GM23338 (cell line): Measurements from ENCODE around the gene TNFRSF4. TPM values are rescaled to one million over a fixed set of nuclear protein-coding genes. Genes with fewer than 3 reads are reported as not detected.

Experiments used
- ATAC-seq: fragments of 200-7000 bp; cut with Tn5 transposase; 3 replicates; pipeline ENCODE4 v1.9.1; 2020
- DNase-seq: peaks from one replicate; pipeline ENCODE4 v3.0.0-alpha.2; 2015; ENCODE audit warnings: low spot score
- H2AFZ ChIP-seq: fragments of 200-600 bp; sonication (generic); 2 replicates; pipeline ENCODE4 v1.8.0; 2016; ENCODE audit warnings: antibody characterized with exemption, mild to moderate bottlenecking, moderate library complexity
- H3F3A ChIP-seq: fragments of 200-600 bp; sonication (generic); replicated peaks from 2 replicates; pipeline ENCODE4 v1.8.0; 2017; ENCODE audit warnings: antibody characterized with exemption, mixed run types, low read depth
- H3K27ac ChIP-seq: fragments of 200-600 bp; sonication (generic); 2 replicates; pipeline ENCODE4 v1.6.1; 2016; ENCODE audit warnings: low read depth
- H3K27me3 ChIP-seq: fragments of 200-600 bp; sonication (generic); 2 replicates; pipeline ENCODE4 v1.8.0; 2016; ENCODE audit warnings: mild to moderate bottlenecking, mixed run types, moderate library complexity; ENCODE audit not compliant: insufficient read depth
- H3K36me3 ChIP-seq: fragments of 200-600 bp; sonication (generic); 2 replicates; pipeline ENCODE4 v1.8.0; 2016; ENCODE audit warnings: mild to moderate bottlenecking; ENCODE audit not compliant: insufficient read depth
- H3K4me1 ChIP-seq: fragments of 200-600 bp; sonication (generic); 2 replicates; pipeline ENCODE4 v1.8.0; 2016; ENCODE audit warnings: mild to moderate bottlenecking, moderate library complexity; ENCODE audit not compliant: insufficient read depth
- H3K4me2 ChIP-seq: fragments of 200-600 bp; sonication (generic); 2 replicates; pipeline ENCODE4 v1.7.1; 2017; ENCODE audit warnings: mixed run types
- H3K4me3 ChIP-seq: fragments of 200-600 bp; sonication (generic); 2 replicates; pipeline ENCODE4 v1.6.1; 2016; ENCODE audit warnings: mixed run types
- H3K79me2 ChIP-seq: fragments of 200-600 bp; sonication (generic); replicated peaks from 2 replicates; pipeline ENCODE4 v1.8.0; 2017; ENCODE audit warnings: mild to moderate bottlenecking; ENCODE audit not compliant: insufficient read depth
- H3K9me2 ChIP-seq: fragments of 200-600 bp; sonication (generic); 2 replicates; pipeline ENCODE4 v1.8.0; 2017; ENCODE audit not compliant: insufficient read depth
- H4K20me1 ChIP-seq: fragments of 200-600 bp; sonication (generic); replicated peaks from 2 replicates; pipeline ENCODE4 v1.8.0; 2017; ENCODE audit warnings: mild to moderate bottlenecking; ENCODE audit not compliant: insufficient read depth
- H3K27ac Mint-ChIP-seq: 2 replicates; pipeline ENCODE4 v1.8.0; 2020; ENCODE audit warnings: inconsistent platforms, mild to moderate bottlenecking, moderate library complexity, mixed read lengths
- H3K27me3 Mint-ChIP-seq: 3 replicates; pipeline ENCODE4 v1.8.0; 2022; ENCODE audit warnings: low read depth, mild to moderate bottlenecking, moderate library complexity, mixed read lengths, inconsistent platforms; ENCODE audit not compliant: insufficient read depth, poor library complexity
- H3K36me3 Mint-ChIP-seq: 3 replicates; pipeline ENCODE4 v1.8.0; 2021; ENCODE audit warnings: low read depth, mild to moderate bottlenecking, inconsistent platforms, moderate library complexity, mixed read lengths
- H3K4me1 Mint-ChIP-seq: 3 replicates; pipeline ENCODE4 v1.8.0; 2020; ENCODE audit warnings: mild to moderate bottlenecking, inconsistent platforms, mixed read lengths
- H3K4me3 Mint-ChIP-seq: 3 replicates; pipeline ENCODE4 v1.8.0; 2021; ENCODE audit warnings: moderate library complexity, mild to moderate bottlenecking, inconsistent platforms, mixed read lengths
- H3K9me3 Mint-ChIP-seq: 3 replicates; pipeline ENCODE4 v1.8.0; 2020; ENCODE audit warnings: moderate library complexity, mild to moderate bottlenecking, inconsistent platforms, mixed read lengths
- CREB1 ChIP-seq: fragments of 250-450 bp; sonication (Bioruptor Pico); IDR thresholded peaks from 2 replicates; pipeline ENCODE4 v1.5.0; 2020; ENCODE audit warnings: low read depth, mild to moderate bottlenecking, moderate library complexity
- CTCF ChIP-seq, 2 experiments: fragments of 200-600 bp in 1 of 2; sonication (generic) in 1 of 2; conservative IDR thresholded peaks; 2 replicates each; pipeline versions ENCODE4 v1.5.1 to v1.6.1; 2016 to 2017; ENCODE audit warnings: antibody characterized with exemption in 2 of 2, low read depth in 2 of 2, mild to moderate bottlenecking in 2 of 2, moderate library complexity in 1 of 2
- ETS1 ChIP-seq: IDR thresholded peaks from 2 replicates; pipeline ENCODE4 v1.6.1; 2016; ENCODE audit warnings: antibody characterized with exemption
- EZH2 ChIP-seq: fragments of 200-600 bp; sonication (generic); IDR thresholded peaks from one replicate; pipeline ENCODE4 v1.8.0; 2017; ENCODE audit warnings: antibody characterized with exemption, mild to moderate bottlenecking, low read depth; ENCODE audit not compliant: unreplicated experiment
- EZH2phosphoT487 ChIP-seq: fragments of 200-600 bp; sonication (generic); IDR thresholded peaks from one replicate; pipeline ENCODE4 v1.8.1; 2018; ENCODE audit warnings: antibody characterized with exemption; ENCODE audit not compliant: unreplicated experiment
- JUNB ChIP-seq: IDR thresholded peaks from one replicate; pipeline ENCODE4 v1.6.1; 2016; ENCODE audit warnings: antibody characterized with exemption; ENCODE audit not compliant: unreplicated experiment
- NANOG ChIP-seq: IDR thresholded peaks from 2 replicates; pipeline ENCODE4 v1.6.1; 2016; ENCODE audit warnings: antibody characterized with exemption, borderline replicate concordance
- POLR2AphosphoS5 ChIP-seq: IDR thresholded peaks from 2 replicates; pipeline ENCODE4 v1.6.1; 2016; ENCODE audit warnings: antibody characterized with exemption, low read depth
- REST ChIP-seq: IDR thresholded peaks from one replicate; pipeline ENCODE4 v1.6.1; 2018; ENCODE audit warnings: antibody characterized with exemption; ENCODE audit not compliant: unreplicated experiment
- STAT1 ChIP-seq: IDR thresholded peaks from one replicate; pipeline ENCODE4 v1.6.1; 2016; ENCODE audit warnings: antibody characterized with exemption; ENCODE audit not compliant: unreplicated experiment
- ZNF114 ChIP-seq: fragments of 250-450 bp; sonication (Bioruptor Pico); IDR thresholded peaks from 2 replicates; pipeline ENCODE4 v1.5.0; 2020; ENCODE audit warnings: mild to moderate bottlenecking, moderate library complexity
- ZNF331 ChIP-seq: fragments of 250-450 bp; sonication (Bioruptor Pico); IDR thresholded peaks from 2 replicates; pipeline ENCODE4 v1.5.0; 2020; ENCODE audit warnings: low read depth, mild to moderate bottlenecking, moderate library complexity
- ZNF462 ChIP-seq: fragments of 250-450 bp; sonication (Bioruptor Pico); IDR thresholded peaks from 2 replicates; pipeline ENCODE4 v1.5.0; 2020; ENCODE audit warnings: mild to moderate bottlenecking, moderate library complexity
- polyA plus RNA-seq: library from polyadenylated mRNA; unstranded; fragments of >200 nt; fragmentation: Nextera tagmentation; extraction: Ambion mirVana; gene quantifications from 2 replicates; pipeline ENCODE4 v1.2.1, GENCODE V29; 2016
- total RNA-seq: library from RNA; depleted of rRNA; stranded (reverse); fragments of >200 nt; shearing (Covaris generic); gene quantifications from 2 replicates; pipeline ENCODE4 v1.2.3, GENCODE V29; 2014

Gene TNFRSF4
- total and polyA plus RNA-seq, 2 experiments from 2014 or later, result not detected

GRCh38 chr1:1164701-1165451 is 49.1 kb downstream of the TNFRSF4 start:
- Histone ChIP-seq H3K27ac (no peak overlapping the region; the same call in 1 of the 2 replicates), H3K4me3 (peak overlapping the region; percentile 44), H3K4me2 (peak overlapping the region; percentile 67), H3F3A (0 out of 2 replicates have a peak, but pooled peaks cover 11% of the 10 kb centered on the region), H3K9me2 (no peaks in the 10 kb centered on the region), H3K4me1 (peaks cover 14% of the 10 kb centered on the region; the same call in 1 of the 2 replicates), H2AFZ (no peak overlapping the region; the same call in 1 of the 2 replicates), H3K36me3 (no peaks in the 10 kb centered on the region), H3K27me3 (no peaks in the 10 kb centered on the region), H4K20me1 (no peaks in the 10 kb centered on the region), H3K79me2 (peaks cover 11% of the 10 kb centered on the region; the same call in 1 of the 2 replicates)
- Mint-ChIP-seq H3K4me1 (peaks cover 16% of the 10 kb centered on the region), H3K27me3 (peaks cover 23% of the 10 kb centered on the region), H3K4me3 (peak overlapping the region; percentile 58; the same call in 1 of the 3 replicates), H3K27ac (no peak overlapping the region; the same call in 1 of the 2 replicates), H3K36me3 (peaks cover 2% of the 10 kb centered on the region; the same call in 1 of the 3 replicates), H3K9me3 (no peaks in the 10 kb centered on the region)
- DNase-seq (peak; percentile 83), ATAC-seq (peak; percentile 29)
- TF ChIP-seq EZH2phosphoT487, result no peak
- no peak for TF ChIP-seq ZNF331
- no peak for TF ChIP-seq POLR2AphosphoS5
- TF ChIP-seq ZNF462 (CRISPR knock-in tag), result no peak
- no peak for TF ChIP-seq ETS1
- no peak for TF ChIP-seq JUNB
- no peak for TF ChIP-seq CTCF (conservative IDR thresholded peaks at IDR 0.05; ENCODE audit: low read depth in 2 of 2)
- no peak for TF ChIP-seq CREB1 (CRISPR knock-in tag)
- TF ChIP-seq NANOG, result no peak
- TF ChIP-seq ZNF114 (CRISPR knock-in tag), result no peak
- no peak for TF ChIP-seq STAT1
- TF ChIP-seq REST, result no peak
- TF ChIP-seq EZH2, result no peak
